ENCODE data around the gene MICAL3. TPM values are rescaled to one million over a fixed set of nuclear protein-coding genes. Genes with fewer than 3 reads are reported as not detected.

The MICAL3 gene
- polyA plus RNA-seq, 1 donor from 2014 or later, result 28.1 TPM

- H3K9ac ChIP-seq (ENCODE audit: low read length), result no peak overlapping the region
- TF ChIP-seq REST (IDR thresholded peaks at IDR 0.05; ENCODE audit: borderline replicate concordance) (no peak), CTCF (IDR thresholded peaks at IDR 0.05; ENCODE audit: poor library complexity, severe bottlenecking) (no peak), SMC3 (conservative IDR thresholded peaks at IDR 0.05; ENCODE audit: poor library complexity) (no peak), EP300 (conservative IDR thresholded peaks at IDR 0.05; ENCODE audit: poor library complexity, severe bottlenecking) (no peak), MXI1 (conservative IDR thresholded peaks at IDR 0.05; ENCODE audit: poor library complexity, severe bottlenecking) (no peak), TAF1 (IDR thresholded peaks at IDR 0.05; ENCODE audit: low read depth) (no peak), RAD21 (conservative IDR thresholded peaks at IDR 0.05) (no peak), EZH2 (IDR thresholded peaks at IDR 0.05; ENCODE audit: borderline replicate concordance, insufficient read depth, low read length, poor library complexity, severe bottlenecking) (no peak), POLR2AphosphoS5 (IDR thresholded peaks at IDR 0.05) (no peak)
- H3K79me2 ChIP-seq (replicated peaks; ENCODE audit: insufficient read depth, low read length), result no peaks in the 10 kb centered on the region
- no peak overlapping the region for H3K27ac ChIP-seq (ENCODE audit: low read length)
- no peaks in the 10 kb centered on the region for H3K36me3 ChIP-seq (ENCODE audit: insufficient read depth, low read length)
- H3K9me2 ChIP-seq (ENCODE audit: insufficient read depth, low read length), result no peaks in the 10 kb centered on the region
- no peaks in the 10 kb centered on the region for H4K20me1 ChIP-seq (ENCODE audit: insufficient read depth)
- no peaks in the 10 kb centered on the region for H3K27me3 ChIP-seq (ENCODE audit: insufficient read depth, low read depth, low read length)
- no peak overlapping the region for H3K4me3 ChIP-seq (ENCODE audit: low read length)
- no peaks in the 10 kb centered on the region for H3K9me3 ChIP-seq (ENCODE audit: low read length)
- no peak overlapping the region for H2AFZ ChIP-seq (ENCODE audit: low read depth, low read length)
- no peak overlapping the region for H3K4me2 ChIP-seq (ENCODE audit: low read length)
- no peaks in the 10 kb centered on the region for H3F3A ChIP-seq (ENCODE audit: insufficient read depth, low read length, poor library complexity, severe bottlenecking)
Measured at GRCh38 chr22:17783773-17784480, 240.4 kb downstream of the MICAL3 start.

GRCh38 chr22:17783312-17783711 is 241.0 kb downstream of the MICAL3 start:
- Histone ChIP-seq H3K27ac (ENCODE audit: low read length) (no peak overlapping the region), H3F3A (ENCODE audit: insufficient read depth, low read length, poor library complexity, severe bottlenecking) (no peaks in the 10 kb centered on the region), H3K9me2 (ENCODE audit: insufficient read depth, low read length) (no peaks in the 10 kb centered on the region), H3K36me3 (ENCODE audit: insufficient read depth, low read length) (no peaks in the 10 kb centered on the region), H4K20me1 (ENCODE audit: insufficient read depth) (no peaks in the 10 kb centered on the region), H2AFZ (ENCODE audit: low read depth, low read length) (no peak overlapping the region), H3K9me3 (ENCODE audit: low read length) (no peaks in the 10 kb centered on the region), H3K4me3 (ENCODE audit: low read length) (no peak overlapping the region), H3K79me2 (replicated peaks; ENCODE audit: insufficient read depth, low read length) (no peaks in the 10 kb centered on the region), H3K27me3 (ENCODE audit: insufficient read depth, low read depth, low read length) (no peaks in the 10 kb centered on the region), H3K9ac (ENCODE audit: low read length) (no peak overlapping the region), H3K4me2 (ENCODE audit: low read length) (no peak overlapping the region)
- TF ChIP-seq RAD21 (conservative IDR thresholded peaks at IDR 0.05) (no peak), MXI1 (conservative IDR thresholded peaks at IDR 0.05; ENCODE audit: poor library complexity, severe bottlenecking) (no peak), REST (IDR thresholded peaks at IDR 0.05; ENCODE audit: borderline replicate concordance) (no peak), POLR2AphosphoS5 (IDR thresholded peaks at IDR 0.05) (no peak), EZH2 (IDR thresholded peaks at IDR 0.05; ENCODE audit: borderline replicate concordance, insufficient read depth, low read length, poor library complexity, severe bottlenecking) (no peak)

All from neural cell (in vitro differentiated cells).